Fibroblast of skin of left quadriceps (primary cell): Measurements from ENCODE around the gene EIF2S1.

ENCODE experiments used
- DNase-seq, 2 experiments: peaks; one replicate each; pipeline ENCODE4 v3.0.0-alpha.2; 2013; ENCODE audit warnings: low read depth in 2 of 2

EIF2S1 gene

DNA sequence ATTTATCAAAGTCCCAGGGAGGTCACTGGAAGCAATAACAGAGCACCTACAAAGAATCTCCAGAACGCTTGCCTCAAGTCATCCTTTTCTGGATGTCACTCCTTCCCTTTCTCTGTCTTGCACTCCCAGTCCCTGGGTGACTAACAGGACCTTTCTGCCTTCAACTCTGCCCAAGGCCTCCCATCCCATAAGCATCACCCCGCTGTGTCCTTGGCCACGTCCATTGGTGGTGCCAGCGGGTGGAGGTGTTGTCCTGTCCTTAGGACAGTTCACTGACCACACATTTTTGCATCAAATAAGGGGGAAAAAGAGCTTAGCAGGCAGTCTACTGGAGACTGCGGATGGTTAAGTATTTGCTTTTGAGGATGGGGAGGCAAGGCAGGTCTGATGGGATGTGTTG, 75.5 kb downstream of the EIF2S1 start:
- no peak for DNase-seq
